Mesenchymal stem cell (in vitro differentiated cells and primary cell): ENCODE results near the gene WDR73.

ENCODE experiments used
- DNase-seq: peaks from one replicate; pipeline ENCODE4 v3.0.0-alpha.2; 2013
- H2AFZ ChIP-seq: one replicate; pipeline ENCODE4 v1.6.1; 2013; ENCODE audit warnings: low read depth, mild to moderate bottlenecking, control low read depth, inconsistent platforms, low read length, moderate library complexity
- H2AK5ac ChIP-seq: 2 replicates; pipeline ENCODE4 v1.6.1; 2013; ENCODE audit warnings: low read length, moderate library complexity, mild to moderate bottlenecking, inconsistent platforms; ENCODE audit not compliant: severe bottlenecking
- H2BK120ac ChIP-seq: one replicate; pipeline ENCODE4 v1.6.1; 2013; ENCODE audit warnings: low read depth, mild to moderate bottlenecking, inconsistent platforms, low read length, moderate library complexity
- H2BK12ac ChIP-seq, 2 experiments: one replicate each; pipeline ENCODE4 v1.6.1; 2013; ENCODE audit warnings: inconsistent platforms in 2 of 2, low read length in 2 of 2, mild to moderate bottlenecking in 2 of 2, moderate library complexity in 2 of 2, control low read depth in 1 of 2
- H2BK15ac ChIP-seq: one replicate; pipeline ENCODE4 v1.6.1; 2013; ENCODE audit warnings: mild to moderate bottlenecking, low read depth, inconsistent platforms; ENCODE audit not compliant: poor library complexity, severe bottlenecking
- H2BK5ac ChIP-seq: 2 replicates; pipeline ENCODE4 v1.6.1; 2013; ENCODE audit warnings: low read depth, mild to moderate bottlenecking, low read length, control low read depth, inconsistent platforms; ENCODE audit not compliant: poor library complexity, severe bottlenecking
- H3K14ac ChIP-seq, 2 experiments: one replicate each; pipeline ENCODE4 v1.6.1; 2013; ENCODE audit warnings: inconsistent platforms in 2 of 2, low read length in 2 of 2, control low read depth in 1 of 2, mild to moderate bottlenecking in 1 of 2, moderate library complexity in 1 of 2
- H3K18ac ChIP-seq, 2 experiments: one replicate each; pipeline ENCODE4 v1.6.1; 2013; ENCODE audit warnings: inconsistent platforms in 2 of 2, low read length in 2 of 2, control low read depth in 1 of 2, low read depth in 1 of 2, mild to moderate bottlenecking in 1 of 2
- H3K23ac ChIP-seq, 2 experiments: one replicate each; pipeline ENCODE4 v1.6.1; 2013; ENCODE audit warnings: inconsistent platforms in 2 of 2, low read length in 2 of 2, mild to moderate bottlenecking in 2 of 2, moderate library complexity in 2 of 2, control low read depth in 1 of 2
- H3K27ac ChIP-seq: 2 replicates; pipeline ENCODE4 v1.5.1; 2013; ENCODE audit warnings: mild to moderate bottlenecking, moderate library complexity, low read length, control low read depth, inconsistent platforms; ENCODE audit not compliant: poor library complexity, severe bottlenecking
- H3K27me3 ChIP-seq, 2 experiments: 2 replicates each; pipeline versions ENCODE4 v1.6.1 to v1.7.0; 2013; ENCODE audit warnings: low read length in 2 of 2, mild to moderate bottlenecking in 2 of 2, moderate library complexity in 2 of 2, control low read depth in 1 of 2, inconsistent platforms in 1 of 2; ENCODE audit not compliant: control insufficient read depth in 1 of 2, insufficient read depth in 1 of 2
- H3K36me3 ChIP-seq, 2 experiments: 2 replicates each; pipeline versions ENCODE4 v1.6.1 to v1.7.0; 2013; ENCODE audit warnings: low read length in 2 of 2, control low read depth in 1 of 2, inconsistent platforms in 1 of 2, low read depth in 1 of 2, mild to moderate bottlenecking in 1 of 2; ENCODE audit not compliant: insufficient read depth in 2 of 2, control insufficient read depth in 1 of 2
- H3K4ac ChIP-seq, 2 experiments: one replicate each; pipeline ENCODE4 v1.6.1; 2013; ENCODE audit warnings: inconsistent platforms in 2 of 2, low read length in 2 of 2, mild to moderate bottlenecking in 2 of 2, moderate library complexity in 2 of 2, control low read depth in 1 of 2, low read depth in 1 of 2
- H3K4me1 ChIP-seq: 2 replicates; pipeline ENCODE4 v1.6.1; 2013; ENCODE audit warnings: low read depth, low read length, control low read depth; ENCODE audit not compliant: control insufficient read depth, insufficient read depth
- H3K4me2 ChIP-seq: 2 replicates; pipeline ENCODE4 v1.6.1; 2013; ENCODE audit warnings: low read length, mild to moderate bottlenecking, inconsistent platforms; ENCODE audit not compliant: poor library complexity, severe bottlenecking
- H3K4me3 ChIP-seq, 2 experiments: 2 replicates each; pipeline versions ENCODE4 v1.5.1 to v1.7.0; 2013; ENCODE audit warnings: low read length in 2 of 2, mild to moderate bottlenecking in 2 of 2, control low read depth in 1 of 2, low read depth in 1 of 2; ENCODE audit not compliant: insufficient read depth in 1 of 2
- H3K79me1 ChIP-seq: replicated peaks from 2 replicates; pipeline ENCODE4 v1.6.1; 2013; ENCODE audit warnings: mild to moderate bottlenecking, control low read depth, low read length, inconsistent platforms; ENCODE audit not compliant: poor library complexity, severe bottlenecking
- H3K9ac ChIP-seq: 2 replicates; pipeline ENCODE4 v1.7.0; 2013; ENCODE audit warnings: mild to moderate bottlenecking, low read length, moderate library complexity
- H3K9me3 ChIP-seq: 2 replicates; pipeline ENCODE4 v1.7.0; 2013; ENCODE audit warnings: mild to moderate bottlenecking, low read length; ENCODE audit not compliant: control insufficient read depth
- H4K8ac ChIP-seq: one replicate; pipeline ENCODE4 v1.6.1; 2013; ENCODE audit warnings: inconsistent platforms, mild to moderate bottlenecking, low read length, moderate library complexity
- H4K91ac ChIP-seq: one replicate; pipeline ENCODE4 v1.6.1; 2013; ENCODE audit warnings: mild to moderate bottlenecking, low read length, inconsistent platforms
- WGBS: methylation state at CpG from one replicate; pipeline ENCODE4 v1.1.7; 2013; ENCODE audit warnings: mixed read lengths; 5-methylcytosine and 5-hydroxymethylcytosine counted together

The WDR73 gene

GRCh38 chr15:84653584-84653909, 536 bp downstream of the WDR73 start:
- Histone ChIP-seq H2BK15ac (no peak overlapping the region), H2BK12ac (no peak overlapping the region), H2AFZ (peak overlapping the region; percentile 94), H3K9me3 (no peaks in the 10 kb centered on the region), H2AK5ac (peak overlapping the region; percentile 88), H3K27me3 (no peaks in the 10 kb centered on the region), H3K4ac (peak overlapping the region; percentile 6 to 86), H4K8ac (peak overlapping the region; percentile 97), H3K79me1 (peaks cover 24% of the 10 kb centered on the region), H3K27ac (peak overlapping the region; percentile 84), H2BK5ac (no peak overlapping the region), H3K14ac (no peak overlapping the region), H4K91ac (peak overlapping the region; percentile 86), H3K36me3 (peaks cover 29 to 34% of the 10 kb centered on the region in 2 experiments), H3K4me3 (peak overlapping the region; percentile 95 to 97), H3K9ac (peak overlapping the region; percentile 95), H3K4me1 (peaks cover 22% of the 10 kb centered on the region), H2BK120ac (no peak overlapping the region), H3K4me2 (peak overlapping the region; percentile 90), H3K23ac (no peak overlapping the region), H3K18ac (peak overlapping the region; percentile 95 to 99)
- WGBS, result 47% methylated on average over 7 of the region's 7 CpGs
- DNase-seq, result no peak

- H3K27ac ChIP-seq, result no peak overlapping the region
- no peak overlapping the region for H2BK120ac ChIP-seq
- H3K4ac ChIP-seq, result no peak overlapping the region
- 100% methylated on average over 1 of the region's 2 CpGs for WGBS
- DNase-seq, result peak; percentile 21
- no peak overlapping the region for H3K18ac ChIP-seq
- no peaks in the 10 kb centered on the region for H3K9me3 ChIP-seq
- H4K8ac ChIP-seq, result no peak overlapping the region
- H2BK5ac ChIP-seq, result no peak overlapping the region
- H3K36me3 ChIP-seq, result peaks cover 57 to 69% of the 10 kb centered on the region in 2 experiments
- no peak overlapping the region for H2AK5ac ChIP-seq
- H2BK15ac ChIP-seq, result no peak overlapping the region
- H4K91ac ChIP-seq, result no peak overlapping the region
- H3K4me3 ChIP-seq, result no peak overlapping the region
- H3K4me1 ChIP-seq, result peaks cover 10% of the 10 kb centered on the region
- H2BK12ac ChIP-seq, result no peak overlapping the region
- no peak overlapping the region for H3K9ac ChIP-seq
- no peak overlapping the region for H3K14ac ChIP-seq
- H3K4me2 ChIP-seq, result no peak overlapping the region
- no peak overlapping the region for H2AFZ ChIP-seq
- H3K23ac ChIP-seq, result no peak overlapping the region
- no peaks in the 10 kb centered on the region for H3K27me3 ChIP-seq
- peaks cover 41% of the 10 kb centered on the region for H3K79me1 ChIP-seq
These were observed 4.4 kb downstream of the WDR73 start for GRCh38 chr15:84649706-84650105.

- Histone ChIP-seq H3K23ac (no peak overlapping the region), H3K18ac (no peak overlapping the region), H3K79me1 (peaks cover 41% of the 10 kb centered on the region), H3K4me1 (peaks cover 10% of the 10 kb centered on the region), H3K4me3 (no peak overlapping the region), H2AK5ac (no peak overlapping the region), H2BK5ac (no peak overlapping the region), H2BK120ac (no peak overlapping the region), H3K27me3 (no peaks in the 10 kb centered on the region), H3K9ac (no peak overlapping the region), H3K4ac (no peak overlapping the region), H3K14ac (no peak overlapping the region), H3K9me3 (no peaks in the 10 kb centered on the region), H3K27ac (no peak overlapping the region), H3K36me3 (peaks cover 68 to 78% of the 10 kb centered on the region in 2 experiments), H2AFZ (no peak overlapping the region), H2BK15ac (no peak overlapping the region), H3K4me2 (no peak overlapping the region), H4K91ac (no peak overlapping the region), H4K8ac (no peak overlapping the region), H2BK12ac (no peak overlapping the region)
- no peak for DNase-seq
- WGBS, result 92% methylated on average over 3 of the region's 3 CpGs
These were observed 5.5 kb downstream of the WDR73 start for GRCh38 chr15:84648539-84648938.

GRCh38 chr15:84647726-84648125, 6.4 kb downstream of the WDR73 start:
- H2BK12ac ChIP-seq, result no peak overlapping the region
- H2BK120ac ChIP-seq, result no peak overlapping the region
- H3K23ac ChIP-seq, result no peak overlapping the region
- H2AK5ac ChIP-seq, result no peak overlapping the region
- H3K27ac ChIP-seq, result no peak overlapping the region
- no peak overlapping the region for H3K9ac ChIP-seq
- H3K79me1 ChIP-seq, result peaks cover 39% of the 10 kb centered on the region
- H3K4ac ChIP-seq, result no peak overlapping the region
- H3K14ac ChIP-seq, result no peak overlapping the region
- H3K36me3 ChIP-seq, result peaks cover 70 to 85% of the 10 kb centered on the region in 2 experiments
- H3K4me3 ChIP-seq, result no peak overlapping the region
- H2BK5ac ChIP-seq, result no peak overlapping the region
- H3K18ac ChIP-seq, result no peak overlapping the region
- H3K4me1 ChIP-seq, result peaks cover 3% of the 10 kb centered on the region
- no peak overlapping the region for H2BK15ac ChIP-seq
- no peak overlapping the region for H3K4me2 ChIP-seq
- H4K91ac ChIP-seq, result no peak overlapping the region
- H3K9me3 ChIP-seq, result no peaks in the 10 kb centered on the region
- H4K8ac ChIP-seq, result no peak overlapping the region
- H2AFZ ChIP-seq, result no peak overlapping the region
- no peak for DNase-seq
- no peaks in the 10 kb centered on the region for H3K27me3 ChIP-seq
